Kidney (tissue), 14 donors: ENCODE data around the gene AMPH. TPM values are rescaled to one million over a fixed set of nuclear protein-coding genes. Genes with fewer than 3 reads are reported as not detected.

ENCODE experiments used
- DNase-seq, 5 donors: peaks; one replicate each; pipeline ENCODE4 v3.0.0-alpha.2; 2013 to 2020
- FAIRE-seq: peaks from 2 replicates; lab custom pipeline; 2012; peaks lifted over from hg19 to GRCh38; lab: Jason Lieb, UNC
- H3K27ac ChIP-seq, 2 donors: one replicate each; pipeline ENCODE4 v1.7.0; 2013; ENCODE audit warnings: low read depth in 2 of 2, low read length in 2 of 2, inconsistent platforms in 1 of 2
- H3K27me3 ChIP-seq: one replicate; pipeline ENCODE4 v1.7.1; 2013; ENCODE audit warnings: low read length, inconsistent platforms; ENCODE audit not compliant: control insufficient read depth, insufficient read depth
- H3K36me3 ChIP-seq, 3 donors: one replicate each; pipeline versions ENCODE4 v1.7.0 to v1.7.1; 2013; ENCODE audit warnings: low read length in 3 of 3, control low read depth in 1 of 3, inconsistent platforms in 1 of 3; ENCODE audit not compliant: insufficient read depth in 3 of 3, control insufficient read depth in 2 of 3
- H3K4me1 ChIP-seq, 3 donors: one replicate each; pipeline versions ENCODE4 v1.7.0 to v1.7.1; 2013; ENCODE audit warnings: low read length in 3 of 3, inconsistent platforms in 1 of 3, low read depth in 1 of 3; ENCODE audit not compliant: control insufficient read depth in 2 of 3, insufficient read depth in 2 of 3
- H3K4me3 ChIP-seq, 3 donors: one replicate each; pipeline versions ENCODE4 v1.7.0 to v1.8.1; 2013; ENCODE audit warnings: low read length in 3 of 3, control low read depth in 1 of 3, inconsistent platforms in 1 of 3
- H3K9ac ChIP-seq, 3 donors: one replicate each; pipeline versions ENCODE4 v1.7.0 to v1.7.1; 2013; ENCODE audit warnings: low read length in 3 of 3, control low read depth in 1 of 3, inconsistent platforms in 1 of 3
- H3K9me3 ChIP-seq, 3 donors: one replicate each; pipeline versions ENCODE4 v1.7.0 to v1.7.1; 2013; ENCODE audit warnings: low read length in 3 of 3, control low read depth in 1 of 3, inconsistent platforms in 1 of 3; ENCODE audit not compliant: control insufficient read depth in 2 of 3, insufficient read depth in 1 of 3
- CTCF ChIP-seq: IDR thresholded peaks from 3 replicates; pipeline ENCODE4 v1.5.1; 2012; ENCODE audit warnings: mild to moderate bottlenecking, moderate library complexity, borderline replicate concordance; ENCODE audit not compliant: insufficient read depth; ENCODE audit errors: extremely low read depth
- intact Hi-C: fragments of 100-400 bp; cut with DNase I; formaldehyde crosslinking; loops from one replicate; pipeline ENCODE4 v1.11.1; 2022
- polyA plus RNA-seq: library from polyadenylated mRNA; stranded (reverse); fragments of 350-450 nt; fragmentation: Illumina TruSeq; extraction: RNeasy Lipid Tissue Mini Kit (QIAGEN cat#74804); gene quantifications from one replicate; pipeline ENCODE4 v1.2.3, GENCODE V29; 2014; ENCODE audit warnings: low read depth, low replicate concordance; ENCODE audit not compliant: insufficient read depth
- total RNA-seq: library from RNA; stranded (reverse); fragmentation: NEBNext Ultra II Directional; extraction: Animal tissue kit (Norgen Biotek cat#: 25700); gene quantifications from one replicate; pipeline ENCODE4 v1.2.1, GENCODE V29; 2021
- donor health status: control.
- donor health status: control.
- donor health status: control.
- donor health status: control.
- donor health status: control.
- donor health status: DM: yes; HTN: yes; CAD: no.
- donor health status: Normal renal cell carcinoma (clear cell type).

AMPH gene
- total and polyA plus RNA-seq, 2 donors from 2014 or later: 1.2 to 1.4 TPM

- Histone ChIP-seq H3K4me1 (no peaks in the 10 kb centered on the region), H3K9me3 (no peaks in the 10 kb centered on the region)
- no peak for TF ChIP-seq CTCF
Measured at GRCh38 chr7:38658921-38659320, 27.7 kb upstream of the AMPH start.

GRCh38 chr7:38656968-38657367 lies 25.8 kb upstream of the AMPH start:
- no peak for FAIRE-seq
- intact Hi-C loops: no loop called here
- no peak for TF ChIP-seq CTCF

More at GRCh38 chr7:38658921-38659320, 27.7 kb upstream of the AMPH start:
- Histone ChIP-seq H3K9ac (no peak overlapping the region), H3K27ac (no peak overlapping the region), H3K36me3 (no peaks in the 10 kb centered on the region), H3K27me3 (no peaks in the 10 kb centered on the region), H3K4me3 (no peak overlapping the region)
- intact Hi-C loops: no loop called here
- DNase-seq (no peak), FAIRE-seq (no peak)

GRCh38 chr7:38655833-38656774 lies 24.9 kb upstream of the AMPH start:
- intact Hi-C loops: no loop called here
- H3K27ac ChIP-seq: no peak overlapping the region
- no peak overlapping the region for H3K9ac ChIP-seq
- FAIRE-seq (no peak), DNase-seq (peak in 1 of 5 donors; percentile 86)
- no peaks in the 10 kb centered on the region for H3K9me3 ChIP-seq
- no peaks in the 10 kb centered on the region for H3K36me3 ChIP-seq
- no peaks in the 10 kb centered on the region for H3K4me1 ChIP-seq
- TF ChIP-seq CTCF: no peak
- H3K4me3 ChIP-seq: no peak overlapping the region
- H3K27me3 ChIP-seq: no peaks in the 10 kb centered on the region

More at GRCh38 chr7:38656968-38657367, 25.8 kb upstream of the AMPH start:
- DNase-seq: peak in 1 of 5 donors; percentile 18
- H3K36me3 ChIP-seq: no peaks in the 10 kb centered on the region
- no peaks in the 10 kb centered on the region for H3K9me3 ChIP-seq
- H3K27me3 ChIP-seq: no peaks in the 10 kb centered on the region
- no peak overlapping the region for H3K9ac ChIP-seq
- no peaks in the 10 kb centered on the region for H3K4me1 ChIP-seq
- no peak overlapping the region for H3K27ac ChIP-seq
- no peak overlapping the region for H3K4me3 ChIP-seq
